Subcutaneous abdominal adipose tissue (tissue), 5 donors: ENCODE results near the gene PRSS12.
A peak's percentile ranks its signal among the peaks of the same experiment; 100 is the strongest.
"Not testable (repeated sequence)": the region's sequence is repeated elsewhere in the genome, so short reads cannot be mapped to it uniquely, and the experiment has no call there.

ENCODE experiments used
- H3K27ac ChIP-seq: one replicate; pipeline ENCODE4 v1.7.0; 2013; ENCODE audit warnings: low read depth, mild to moderate bottlenecking, inconsistent platforms, low read length, moderate library complexity
- H3K27me3 ChIP-seq, 5 donors: one replicate each; pipeline ENCODE4 v1.7.0; 2013; ENCODE audit warnings: low read length in 5 of 5, inconsistent platforms in 1 of 5; ENCODE audit not compliant: control insufficient read depth in 5 of 5, insufficient read depth in 4 of 5
- H3K36me3 ChIP-seq, 5 donors: one replicate each; pipeline ENCODE4 v1.7.0; 2013; ENCODE audit warnings: low read length in 5 of 5; ENCODE audit not compliant: control insufficient read depth in 5 of 5, insufficient read depth in 5 of 5
- H3K4me1 ChIP-seq, 5 donors: one replicate each; pipeline ENCODE4 v1.7.0; 2013; ENCODE audit warnings: low read length in 5 of 5, mild to moderate bottlenecking in 3 of 5, moderate library complexity in 1 of 5; ENCODE audit not compliant: control insufficient read depth in 5 of 5, insufficient read depth in 5 of 5
- H3K4me3 ChIP-seq, 5 donors: one replicate each; pipeline ENCODE4 v1.7.0; 2013; ENCODE audit warnings: low read length in 5 of 5, low read depth in 1 of 5
- H3K9ac ChIP-seq, 5 donors: one replicate each; pipeline ENCODE4 v1.7.0; 2013; ENCODE audit warnings: low read length in 5 of 5, mild to moderate bottlenecking in 4 of 5, moderate library complexity in 3 of 5
- H3K9me3 ChIP-seq, 5 donors: one replicate each; pipeline ENCODE4 v1.7.0; 2013; ENCODE audit warnings: low read length in 5 of 5; ENCODE audit not compliant: control insufficient read depth in 5 of 5
- donor health status: healthy.
- donor health status: healthy.
- donor health status: healthy.
- donor health status: healthy.
- donor health status: healthy.

The PRSS12 gene

DNA sequence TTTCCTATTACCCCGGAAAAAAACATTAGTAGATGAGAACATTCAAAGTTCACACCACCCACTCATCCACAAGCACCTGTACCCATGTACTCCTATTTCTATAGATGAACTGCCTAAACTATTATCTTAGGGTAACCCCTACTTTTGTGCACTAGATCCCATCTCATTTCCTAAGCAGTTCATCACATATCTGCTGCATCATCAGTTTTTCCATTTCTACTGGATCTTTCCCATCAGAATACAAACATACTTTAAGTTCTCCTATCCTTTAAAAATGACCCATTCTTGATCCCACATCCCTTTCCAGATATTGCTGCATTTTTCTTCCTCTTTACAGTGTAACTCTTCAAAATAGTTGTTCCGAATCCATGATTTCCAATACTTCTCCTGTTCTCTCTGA lies 81.0 kb downstream of the PRSS12 start:
- Histone ChIP-seq H3K27me3 (no peaks in the 10 kb centered on the region), H3K4me3 (no peak overlapping the region), H3K36me3 (no peaks in the 10 kb centered on the region), H3K9me3 (no peaks in the 10 kb centered on the region), H3K27ac (no peak overlapping the region), H3K9ac (no peak overlapping the region), H3K4me1 (no peaks in the 10 kb centered on the region)

DNA sequence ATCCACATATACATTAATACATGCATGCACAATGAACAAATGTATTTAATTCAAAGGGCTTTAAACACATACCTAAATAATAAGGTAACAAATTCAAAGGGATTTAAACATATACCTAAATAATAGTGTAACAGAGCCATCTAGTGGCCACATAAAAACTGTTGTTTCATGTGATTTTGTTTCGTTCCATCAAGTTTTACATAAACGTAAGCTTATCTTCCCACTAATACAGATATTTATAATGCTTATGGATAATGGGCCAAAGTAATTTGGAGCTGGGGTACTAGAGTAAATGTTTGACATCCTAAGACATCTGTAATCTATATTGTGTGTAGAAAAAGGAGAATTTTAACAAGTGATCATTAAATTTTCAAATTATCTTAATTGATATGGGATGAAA lies 82.3 kb downstream of the PRSS12 start:
- Histone ChIP-seq H3K9me3 (no peaks in the 10 kb centered on the region), H3K4me3 (no peak overlapping the region), H3K27me3 (no peaks in the 10 kb centered on the region), H3K4me1 (peaks cover 0 to 4% (median 0%) of the 10 kb centered on the region in 5 donors), H3K9ac (no peak overlapping the region), H3K36me3 (no peaks in the 10 kb centered on the region), H3K27ac (no peak overlapping the region)

DNA sequence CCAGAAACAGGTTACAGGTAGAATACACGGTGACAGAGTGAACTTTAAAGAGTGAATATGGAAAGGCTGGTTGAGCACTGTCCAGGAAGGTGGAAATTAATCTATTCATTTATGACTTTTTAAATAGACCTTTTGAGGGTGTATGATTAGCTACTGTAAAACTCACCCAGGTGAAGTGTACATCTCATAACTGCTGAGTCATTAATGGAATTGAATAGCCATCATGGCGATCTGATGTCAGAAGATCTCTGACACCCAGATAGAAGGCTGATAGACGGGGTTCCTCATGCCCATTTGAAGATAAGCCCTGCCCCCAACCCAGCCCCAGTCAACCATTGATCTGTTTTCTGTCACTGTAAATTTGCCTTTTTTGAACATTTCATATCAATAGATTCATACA lies 84.0 kb downstream of the PRSS12 start:
- Histone ChIP-seq H3K9ac (no peak overlapping the region), H3K4me3 (no peak overlapping the region), H3K27me3 (peaks cover 0 to 3% (median 0%) of the 10 kb centered on the region in 5 donors), H3K36me3 (no peaks in the 10 kb centered on the region), H3K9me3 (no peaks in the 10 kb centered on the region), H3K27ac (no peak overlapping the region), H3K4me1 (peaks cover 0 to 9% (median 3%) of the 10 kb centered on the region in 5 donors)

DNA sequence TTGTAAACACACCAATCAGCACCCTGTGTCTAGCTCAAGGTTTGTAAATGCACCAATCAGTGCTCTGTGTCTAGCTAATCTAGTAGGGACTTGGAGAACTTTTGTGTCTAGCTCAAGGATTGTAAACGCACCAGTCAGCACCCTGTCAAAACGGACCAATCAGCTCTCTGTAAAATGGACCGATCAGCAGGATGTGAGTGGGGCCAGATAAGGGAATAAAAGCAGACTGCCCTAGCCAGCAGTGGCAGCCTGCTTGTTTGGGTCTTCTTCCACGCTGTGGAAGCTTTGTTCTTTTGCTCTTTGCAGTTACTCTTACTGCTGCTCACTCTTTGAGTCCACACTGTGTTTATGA lies 86.7 kb downstream of the PRSS12 start:
- not testable (repeated sequence) for H3K9ac ChIP-seq, H3K36me3 ChIP-seq, H3K9me3 ChIP-seq, H3K27ac ChIP-seq, H3K4me1 ChIP-seq, H3K27me3 ChIP-seq, H3K4me3 ChIP-seq

DNA sequence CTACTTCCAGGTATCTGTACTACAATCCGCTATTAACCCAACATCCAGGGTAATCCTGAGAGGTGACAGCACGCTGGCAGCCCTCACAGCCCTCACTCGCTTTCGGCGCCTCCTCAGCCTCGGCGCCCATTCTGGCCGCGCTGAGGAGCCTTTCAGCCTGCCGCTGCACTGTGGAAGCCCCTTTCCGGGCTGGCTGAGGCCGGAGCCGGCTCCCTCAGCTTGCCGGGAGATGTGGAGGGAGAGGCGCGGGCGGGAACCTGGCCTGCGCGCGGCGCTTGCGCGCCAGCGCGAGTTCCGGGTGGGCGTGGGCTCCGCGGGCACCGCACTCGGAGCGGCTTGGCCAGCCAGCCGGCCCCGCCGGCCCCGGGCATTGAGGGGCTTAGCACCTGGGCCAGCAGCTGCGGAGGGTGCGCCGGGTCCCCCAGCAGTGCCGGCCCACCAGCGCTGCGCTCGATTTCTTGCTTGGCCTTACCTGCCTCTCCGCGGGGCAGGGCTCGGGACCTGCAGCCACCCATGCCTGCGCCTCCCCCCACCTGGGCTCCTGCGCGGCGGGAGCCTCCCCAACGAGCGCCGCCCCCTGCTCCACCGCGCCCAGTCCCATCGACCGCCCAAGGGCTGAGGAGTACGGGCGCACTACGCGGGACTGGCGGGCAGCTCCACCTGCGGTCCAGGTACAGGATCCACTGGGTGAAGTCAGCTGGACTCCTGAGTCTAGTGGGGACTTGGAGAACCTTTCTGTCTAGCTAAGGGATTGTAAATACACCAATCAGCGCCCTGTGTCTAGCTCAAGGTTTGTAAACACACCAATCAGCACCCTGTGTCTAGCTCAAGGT lies 87.3 kb downstream of the PRSS12 start:
- no peaks in the 10 kb centered on the region for H3K9me3 ChIP-seq
- H3K9ac ChIP-seq, result no peak overlapping the region
- peaks cover 0 to 9% (median 3%) of the 10 kb centered on the region in 5 donors for H3K4me1 ChIP-seq
- H3K36me3 ChIP-seq, result no peaks in the 10 kb centered on the region
- H3K27ac ChIP-seq, result no peak overlapping the region
- peak overlapping the region; percentile 29 to 73 (median 58) for H3K4me3 ChIP-seq
- peaks cover 0 to 3% (median 0%) of the 10 kb centered on the region in 5 donors for H3K27me3 ChIP-seq

DNA sequence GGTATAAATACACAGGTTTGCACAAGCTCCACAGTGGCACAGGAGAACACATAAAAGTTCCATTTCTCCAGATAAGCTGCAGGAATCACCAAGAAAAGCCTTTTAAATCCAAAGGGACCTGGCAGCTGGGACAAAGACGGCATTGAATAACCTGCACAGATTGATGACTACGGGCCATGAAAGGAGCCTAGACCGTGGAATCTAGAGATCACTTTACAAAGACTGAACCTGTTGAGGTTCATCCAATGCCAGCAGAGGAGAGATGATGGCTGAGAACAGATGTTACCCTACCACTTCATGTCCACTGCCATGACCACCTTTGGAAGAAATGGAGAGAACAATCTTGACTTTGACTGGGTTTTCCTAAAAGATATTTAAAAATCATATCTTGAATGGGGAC lies 88.7 kb downstream of the PRSS12 start:
- Histone ChIP-seq H3K36me3 (no peaks in the 10 kb centered on the region), H3K4me3 (no peak overlapping the region), H3K27me3 (peaks cover 0 to 3% (median 0%) of the 10 kb centered on the region in 5 donors), H3K9ac (no peak overlapping the region), H3K27ac (no peak overlapping the region), H3K9me3 (no peaks in the 10 kb centered on the region), H3K4me1 (peaks cover 0 to 9% (median 3%) of the 10 kb centered on the region in 5 donors)

DNA sequence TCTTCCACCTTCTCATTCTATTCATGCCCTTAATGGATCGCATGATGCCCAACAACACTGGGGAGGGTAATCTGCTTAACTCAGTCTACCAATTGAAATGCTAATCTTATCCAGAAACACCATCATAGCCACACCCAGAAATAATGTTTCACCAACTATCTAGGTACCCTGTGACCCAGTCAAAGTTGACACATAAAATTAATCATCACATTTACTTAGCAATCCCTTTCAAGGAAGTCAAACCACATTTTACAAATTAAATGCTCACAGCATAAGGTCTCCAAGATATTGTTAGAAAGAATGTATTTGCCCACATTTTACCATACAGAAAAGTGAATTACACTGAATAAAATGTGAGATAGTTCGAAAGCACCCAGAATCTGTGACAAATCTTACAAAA lies 92.5 kb downstream of the PRSS12 start:
- H3K27ac ChIP-seq, result no peak overlapping the region
- peaks cover 0 to 3% (median 3%) of the 10 kb centered on the region in 5 donors for H3K4me1 ChIP-seq
- H3K36me3 ChIP-seq, result no peaks in the 10 kb centered on the region
- H3K9me3 ChIP-seq, result no peaks in the 10 kb centered on the region
- H3K4me3 ChIP-seq, result no peak overlapping the region
- no peak overlapping the region for H3K9ac ChIP-seq
- H3K27me3 ChIP-seq, result peaks cover 0 to 3% (median 0%) of the 10 kb centered on the region in 5 donors

DNA sequence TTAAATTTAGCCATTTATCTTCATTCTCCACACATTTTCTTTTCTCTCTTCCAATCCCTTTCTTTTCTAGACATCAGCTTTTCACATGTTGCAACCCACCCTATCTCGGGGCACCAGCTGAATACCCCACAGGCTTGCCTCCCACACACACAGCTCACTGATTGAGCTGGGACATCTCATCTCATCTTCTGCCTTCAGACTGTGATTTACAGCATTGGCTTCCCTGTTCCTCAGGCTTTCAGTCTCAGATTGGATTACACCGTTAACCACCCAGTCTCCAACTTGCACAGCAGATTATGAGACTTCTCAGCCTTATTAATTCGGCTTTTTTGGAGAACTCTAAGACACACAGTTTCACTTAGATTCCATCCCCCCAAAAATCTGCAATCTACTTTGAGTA lies 93.7 kb downstream of the PRSS12 start:
- H3K9ac ChIP-seq, result no peak overlapping the region
- H3K27ac ChIP-seq, result no peak overlapping the region
- no peaks in the 10 kb centered on the region for H3K36me3 ChIP-seq
- H3K4me1 ChIP-seq, result no peaks in the 10 kb centered on the region
- no peaks in the 10 kb centered on the region for H3K9me3 ChIP-seq
- H3K27me3 ChIP-seq, result no peaks in the 10 kb centered on the region
- no peak overlapping the region for H3K4me3 ChIP-seq

DNA sequence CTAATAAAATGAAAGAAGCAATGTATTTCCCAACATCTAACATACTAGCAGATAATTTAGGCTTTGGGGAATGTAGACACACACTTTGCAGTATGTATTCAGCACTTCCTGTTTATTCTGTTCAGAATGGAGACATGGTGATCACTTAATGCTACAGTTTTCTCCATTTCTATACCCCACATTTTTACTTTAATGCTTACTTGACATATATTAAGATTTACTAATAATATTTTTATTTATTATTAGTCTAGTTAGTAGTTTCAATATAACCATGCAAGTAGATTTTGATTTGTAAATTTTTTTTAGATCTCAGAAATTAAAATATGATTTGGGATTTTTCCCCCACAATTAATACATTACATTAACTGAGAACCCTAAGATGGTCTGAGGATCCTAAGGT lies 98.4 kb downstream of the PRSS12 start:
- Histone ChIP-seq H3K27me3 (no peaks in the 10 kb centered on the region), H3K27ac (no peak overlapping the region), H3K4me3 (no peak overlapping the region), H3K9me3 (peaks cover 0 to 5% (median 0%) of the 10 kb centered on the region in 5 donors), H3K9ac (no peak overlapping the region), H3K4me1 (no peaks in the 10 kb centered on the region), H3K36me3 (no peaks in the 10 kb centered on the region)

DNA sequence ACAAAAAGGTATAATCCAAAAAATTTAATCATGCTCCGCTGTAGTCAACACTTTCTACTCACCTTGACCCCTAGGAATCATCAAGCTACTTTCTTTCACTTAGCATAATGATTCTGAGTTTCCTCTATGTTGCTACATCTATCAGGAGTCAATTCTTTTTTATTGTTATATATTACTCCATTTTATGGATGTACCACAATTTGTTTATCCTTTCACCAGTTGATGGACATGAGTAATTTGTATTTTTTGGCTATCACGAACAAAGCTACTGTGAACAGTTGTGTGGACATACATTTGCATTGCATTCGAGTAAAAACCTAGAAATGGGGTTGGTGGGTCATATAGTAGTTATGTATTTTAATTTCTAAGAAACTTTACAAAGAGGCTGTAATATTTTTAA lies 102.9 kb downstream of the PRSS12 start:
- H3K9ac ChIP-seq, result no peak overlapping the region
- no peak overlapping the region for H3K4me3 ChIP-seq
- no peaks in the 10 kb centered on the region for H3K36me3 ChIP-seq
- no peak overlapping the region for H3K27ac ChIP-seq
- H3K4me1 ChIP-seq, result peaks cover 0 to 4% (median 0%) of the 10 kb centered on the region in 5 donors
- H3K9me3 ChIP-seq, result peaks cover 0 to 5% (median 0%) of the 10 kb centered on the region in 5 donors
- H3K27me3 ChIP-seq, result no peaks in the 10 kb centered on the region
